Fibroblast of mammary gland (primary cell): ENCODE data around the gene BMP2.

Source experiments
- DNase-seq: peaks from one replicate; pipeline ENCODE4 v3.0.0-alpha.2; 2010; ENCODE audit warnings: low read depth
- H3K4me3 ChIP-seq: 2 replicates; pipeline ENCODE4 v1.5.1; 2011; ENCODE audit warnings: low read depth, mild to moderate bottlenecking, low read length, moderate library complexity; ENCODE audit not compliant: control insufficient read depth
- TF ChIP-seq, protein P1 (sequence below): conservative IDR thresholded peaks from 2 replicates; pipeline ENCODE4 v1.5.1; 2011; ENCODE audit warnings: low read depth, low read length, inconsistent platforms; ENCODE audit not compliant: control insufficient read depth, insufficient read depth

BMP2 gene

DNA sequence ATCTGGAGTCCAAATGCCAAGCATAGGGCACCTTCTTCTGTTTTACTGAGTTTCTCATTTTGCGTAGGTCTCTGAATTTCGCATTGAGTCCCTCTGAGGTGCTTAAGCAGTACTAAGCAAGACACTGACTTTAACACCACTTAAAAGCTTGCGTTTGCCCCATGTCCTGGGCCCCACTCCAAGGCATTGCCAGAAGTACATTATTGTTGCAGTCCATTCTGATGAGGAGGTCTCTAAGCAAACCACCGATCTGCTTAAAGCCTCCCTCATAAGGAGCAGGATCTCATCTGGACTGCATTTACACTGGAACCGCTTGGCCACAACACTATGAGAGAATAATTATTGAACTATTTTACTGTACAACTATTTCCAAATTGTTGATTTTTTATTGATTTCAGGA, 16.3 kb downstream of the BMP2 start:
- TF ChIP-seq, protein P1, sequence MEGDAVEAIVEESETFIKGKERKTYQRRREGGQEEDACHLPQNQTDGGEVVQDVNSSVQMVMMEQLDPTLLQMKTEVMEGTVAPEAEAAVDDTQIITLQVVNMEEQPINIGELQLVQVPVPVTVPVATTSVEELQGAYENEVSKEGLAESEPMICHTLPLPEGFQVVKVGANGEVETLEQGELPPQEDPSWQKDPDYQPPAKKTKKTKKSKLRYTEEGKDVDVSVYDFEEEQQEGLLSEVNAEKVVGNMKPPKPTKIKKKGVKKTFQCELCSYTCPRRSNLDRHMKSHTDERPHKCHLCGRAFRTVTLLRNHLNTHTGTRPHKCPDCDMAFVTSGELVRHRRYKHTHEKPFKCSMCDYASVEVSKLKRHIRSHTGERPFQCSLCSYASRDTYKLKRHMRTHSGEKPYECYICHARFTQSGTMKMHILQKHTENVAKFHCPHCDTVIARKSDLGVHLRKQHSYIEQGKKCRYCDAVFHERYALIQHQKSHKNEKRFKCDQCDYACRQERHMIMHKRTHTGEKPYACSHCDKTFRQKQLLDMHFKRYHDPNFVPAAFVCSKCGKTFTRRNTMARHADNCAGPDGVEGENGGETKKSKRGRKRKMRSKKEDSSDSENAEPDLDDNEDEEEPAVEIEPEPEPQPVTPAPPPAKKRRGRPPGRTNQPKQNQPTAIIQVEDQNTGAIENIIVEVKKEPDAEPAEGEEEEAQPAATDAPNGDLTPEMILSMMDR, result no peak
- H3K4me3 ChIP-seq, result no peak overlapping the region
- no peak for DNase-seq

DNA sequence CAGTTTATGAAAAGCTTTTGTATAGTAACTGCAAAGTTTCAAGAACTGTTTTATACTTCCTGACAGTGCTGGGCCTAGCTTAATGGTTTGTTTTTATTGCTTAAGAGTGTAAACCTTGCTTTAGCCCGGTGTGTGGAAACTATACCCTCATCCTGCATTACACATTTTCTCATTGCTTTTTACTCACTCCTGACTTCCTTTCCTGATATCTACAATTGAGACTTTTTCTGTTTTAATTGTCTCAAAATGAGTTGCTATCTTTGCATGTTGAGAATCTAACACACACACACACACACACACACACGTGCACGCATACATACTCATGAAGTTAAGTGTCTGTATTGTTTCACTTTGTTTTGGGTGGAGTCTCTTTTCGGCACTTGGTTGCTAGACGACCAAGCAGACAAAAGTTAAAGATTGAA, 16.7 kb downstream of the BMP2 start:
- TF ChIP-seq, protein P1, result no peak
- DNase-seq, result no peak
- no peak overlapping the region for H3K4me3 ChIP-seq

GRCh38 chr20:6784767-6785166, 17.3 kb downstream of the BMP2 start:
- no peak overlapping the region for H3K4me3 ChIP-seq
- DNase-seq, result no peak
- TF ChIP-seq, protein P1, result no peak

DNA sequence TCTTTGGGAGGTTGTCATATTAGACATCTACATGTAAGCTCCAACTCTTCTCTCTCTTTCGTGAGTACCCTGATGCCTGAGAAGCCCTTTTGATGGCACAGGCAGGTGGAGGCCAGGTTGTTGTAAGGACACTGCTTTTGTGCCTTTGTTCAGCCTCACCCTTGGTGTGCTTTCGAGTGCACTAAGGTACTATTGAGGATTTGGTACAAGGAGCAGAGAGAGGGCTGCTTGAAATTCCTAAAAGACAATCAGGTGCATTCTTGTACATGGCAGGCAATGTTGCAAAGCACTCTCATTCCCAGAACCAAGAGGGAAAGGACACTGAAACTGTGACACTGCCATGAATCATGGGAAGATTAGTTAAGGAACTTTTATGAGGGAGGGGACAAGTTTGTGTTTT, 19.1 kb downstream of the BMP2 start:
- TF ChIP-seq, protein P1, result no peak
- no peak overlapping the region for H3K4me3 ChIP-seq
- DNase-seq, result no peak

DNA sequence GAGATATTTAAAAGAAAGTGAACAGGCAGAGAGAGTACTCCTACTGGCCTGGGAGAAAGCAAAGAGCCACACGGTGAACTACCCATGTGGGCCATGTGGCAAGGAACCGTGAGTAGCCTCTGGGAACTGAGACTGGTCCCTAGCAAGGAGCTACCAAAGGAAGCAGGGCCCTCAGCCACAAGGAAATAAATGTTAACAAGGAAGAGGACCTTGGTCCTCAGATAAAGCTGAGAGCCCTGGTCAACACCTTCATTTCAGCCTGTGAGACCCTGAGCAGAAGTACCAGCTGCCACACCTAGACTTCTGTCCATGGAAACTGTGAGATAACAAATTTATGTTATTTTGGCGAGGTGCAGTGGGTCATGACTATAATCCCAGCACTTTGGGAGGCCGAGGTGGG, 25.3 kb downstream of the BMP2 start:
- TF ChIP-seq, protein P1, result no peak
- H3K4me3 ChIP-seq, result no peak overlapping the region

DNA sequence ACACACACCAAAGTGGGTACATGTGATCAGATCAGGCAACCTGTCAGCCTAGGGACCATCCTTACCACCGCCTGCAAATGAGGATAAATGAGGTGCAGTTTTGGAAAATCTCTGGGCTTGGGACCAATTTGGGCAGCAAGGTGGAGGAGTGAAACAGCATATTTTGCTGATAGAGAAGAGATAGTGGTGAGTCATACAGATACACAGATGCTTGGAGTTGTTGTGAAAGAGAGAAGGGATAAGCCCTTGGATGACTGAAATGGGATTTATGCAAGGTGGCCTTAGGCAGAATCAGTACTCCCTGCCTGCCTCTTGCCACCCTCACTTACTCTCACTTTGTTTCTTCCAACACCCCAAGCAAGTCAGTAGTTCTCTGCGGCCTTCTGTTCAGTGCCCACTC, 34.7 kb downstream of the BMP2 start:
- DNase-seq, result no peak
- no peak overlapping the region for H3K4me3 ChIP-seq
- TF ChIP-seq, protein P1, result no peak

More for the DNA sequence above, 25.3 kb downstream of the BMP2 start:
- no peak for DNase-seq

DNA sequence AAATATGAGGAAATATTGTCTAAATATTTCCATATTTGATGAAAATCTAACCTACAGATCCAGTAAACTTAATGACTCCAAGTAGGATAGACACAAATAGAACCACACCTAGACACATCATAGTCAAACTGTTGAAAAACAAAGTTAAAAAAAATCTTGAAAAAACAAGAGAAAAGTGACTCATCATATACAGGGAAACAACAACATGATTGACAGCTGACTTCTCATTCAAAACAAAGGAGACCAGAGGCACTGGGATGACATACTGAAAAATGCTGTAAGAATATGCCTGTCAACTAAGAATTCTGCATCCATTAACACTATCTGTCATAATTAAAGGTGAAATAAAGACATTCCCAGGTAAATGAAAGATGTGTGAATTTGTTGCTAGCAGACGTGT, 38.8 kb downstream of the BMP2 start:
- TF ChIP-seq, protein P1, result no peak
- H3K4me3 ChIP-seq, result no peak overlapping the region
- no peak for DNase-seq
